ENCODE measurements around the gene AADACL2. TPM values are rescaled to one million over a fixed set of nuclear protein-coding genes. Genes with fewer than 3 reads are reported as not detected.
"Not testable (repeated sequence)": the region's sequence is repeated elsewhere in the genome, so short reads cannot be mapped to it uniquely, and the experiment has no call there.

AADACL2 gene
- total RNA-seq, 1 donor from 2014 or later: not detected

DNA sequence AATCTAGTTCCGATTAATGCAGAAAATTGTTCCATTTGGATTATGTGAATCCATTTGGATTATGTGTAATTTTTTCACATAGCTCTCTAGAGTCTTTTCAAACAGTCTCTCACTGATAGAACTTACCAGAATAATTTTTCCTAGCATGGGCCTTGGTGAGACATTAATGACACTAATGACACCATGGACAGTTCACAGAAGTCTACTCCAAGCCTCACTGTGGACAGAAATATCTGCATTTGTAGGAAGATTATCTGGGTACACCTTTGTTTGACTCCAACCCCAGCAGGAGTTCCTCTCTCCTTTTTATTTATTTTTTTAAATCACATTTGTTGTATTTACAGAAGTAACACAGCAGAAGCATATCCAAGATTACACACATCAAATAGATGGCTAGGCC is 27.9 kb downstream of the AADACL2 start:
- no peak for DNase-seq (ENCODE audit: low read depth)
- TF ChIP-seq, protein P1, sequence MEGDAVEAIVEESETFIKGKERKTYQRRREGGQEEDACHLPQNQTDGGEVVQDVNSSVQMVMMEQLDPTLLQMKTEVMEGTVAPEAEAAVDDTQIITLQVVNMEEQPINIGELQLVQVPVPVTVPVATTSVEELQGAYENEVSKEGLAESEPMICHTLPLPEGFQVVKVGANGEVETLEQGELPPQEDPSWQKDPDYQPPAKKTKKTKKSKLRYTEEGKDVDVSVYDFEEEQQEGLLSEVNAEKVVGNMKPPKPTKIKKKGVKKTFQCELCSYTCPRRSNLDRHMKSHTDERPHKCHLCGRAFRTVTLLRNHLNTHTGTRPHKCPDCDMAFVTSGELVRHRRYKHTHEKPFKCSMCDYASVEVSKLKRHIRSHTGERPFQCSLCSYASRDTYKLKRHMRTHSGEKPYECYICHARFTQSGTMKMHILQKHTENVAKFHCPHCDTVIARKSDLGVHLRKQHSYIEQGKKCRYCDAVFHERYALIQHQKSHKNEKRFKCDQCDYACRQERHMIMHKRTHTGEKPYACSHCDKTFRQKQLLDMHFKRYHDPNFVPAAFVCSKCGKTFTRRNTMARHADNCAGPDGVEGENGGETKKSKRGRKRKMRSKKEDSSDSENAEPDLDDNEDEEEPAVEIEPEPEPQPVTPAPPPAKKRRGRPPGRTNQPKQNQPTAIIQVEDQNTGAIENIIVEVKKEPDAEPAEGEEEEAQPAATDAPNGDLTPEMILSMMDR (conservative IDR thresholded peaks at IDR 0.05; ENCODE audit: low read depth, low read length): no peak
- H3K4me3 ChIP-seq (ENCODE audit: low read depth, low read length): no peak overlapping the region

DNA sequence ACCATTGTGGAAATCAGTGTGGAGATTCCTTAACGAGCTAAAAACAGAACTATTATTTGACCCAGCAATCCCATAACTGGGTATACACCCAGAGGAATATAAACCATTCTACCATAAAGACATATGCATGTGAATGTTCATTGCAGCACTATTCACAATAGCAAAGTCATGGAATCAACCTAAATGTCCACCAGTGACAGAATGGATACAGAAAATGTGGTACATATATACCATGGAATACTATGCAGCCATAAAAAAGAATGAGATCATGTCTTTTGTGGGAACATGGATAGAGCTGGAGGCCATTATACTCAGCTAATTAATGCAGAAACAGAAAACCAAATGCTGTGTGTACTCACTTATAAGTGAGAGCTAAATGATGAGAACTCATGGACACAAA is 31.0 kb downstream of the AADACL2 start:
- not testable (repeated sequence) for DNase-seq (ENCODE audit: low read depth); H3K4me3 ChIP-seq (ENCODE audit: low read depth, low read length)

DNA sequence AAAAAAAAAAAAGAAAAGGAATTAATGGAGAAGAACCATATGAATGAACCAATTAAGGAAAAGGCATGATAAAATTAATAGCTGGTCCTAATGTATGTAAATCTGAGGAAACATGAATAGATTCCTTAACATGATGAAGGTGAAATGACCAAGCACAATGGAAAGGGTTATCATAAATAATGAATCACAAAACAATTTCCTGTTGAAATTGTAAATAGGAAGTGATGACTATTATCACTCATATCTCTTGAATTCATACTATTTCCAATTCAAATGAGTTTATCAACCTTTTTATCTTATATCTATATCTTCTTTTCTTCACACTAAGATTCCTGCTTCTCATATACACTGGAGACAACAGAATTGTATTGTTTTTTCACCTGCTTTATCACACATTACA is 32.0 kb downstream of the AADACL2 start:
- TF ChIP-seq, protein P1 (conservative IDR thresholded peaks at IDR 0.05; ENCODE audit: low read depth, low read length): no peak
- no peak overlapping the region for H3K4me3 ChIP-seq (ENCODE audit: low read depth, low read length)
- no peak for DNase-seq (ENCODE audit: low read depth)

DNA sequence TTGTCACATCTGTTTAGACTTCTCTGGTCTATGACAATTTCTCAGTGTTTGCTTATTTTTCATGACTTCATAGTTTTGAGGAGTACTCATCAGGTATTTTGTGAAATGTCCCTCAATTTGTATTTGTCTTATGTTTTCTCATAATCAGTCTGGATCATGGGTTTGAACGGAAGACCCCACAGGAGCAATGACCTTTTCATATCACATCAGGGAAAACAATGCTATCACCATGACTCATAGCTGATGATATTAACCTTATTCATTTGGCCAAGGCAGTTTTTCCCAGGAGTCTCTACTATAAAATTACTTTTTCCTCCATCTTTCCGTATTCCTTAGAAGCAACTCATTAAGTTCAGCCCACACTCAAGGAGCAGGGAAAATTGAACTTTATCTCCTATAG is 32.7 kb downstream of the AADACL2 start:
- no peak for DNase-seq (ENCODE audit: low read depth)
- no peak overlapping the region for H3K4me3 ChIP-seq (ENCODE audit: low read depth, low read length)
- TF ChIP-seq, protein P1 (conservative IDR thresholded peaks at IDR 0.05; ENCODE audit: low read depth, low read length): no peak

DNA sequence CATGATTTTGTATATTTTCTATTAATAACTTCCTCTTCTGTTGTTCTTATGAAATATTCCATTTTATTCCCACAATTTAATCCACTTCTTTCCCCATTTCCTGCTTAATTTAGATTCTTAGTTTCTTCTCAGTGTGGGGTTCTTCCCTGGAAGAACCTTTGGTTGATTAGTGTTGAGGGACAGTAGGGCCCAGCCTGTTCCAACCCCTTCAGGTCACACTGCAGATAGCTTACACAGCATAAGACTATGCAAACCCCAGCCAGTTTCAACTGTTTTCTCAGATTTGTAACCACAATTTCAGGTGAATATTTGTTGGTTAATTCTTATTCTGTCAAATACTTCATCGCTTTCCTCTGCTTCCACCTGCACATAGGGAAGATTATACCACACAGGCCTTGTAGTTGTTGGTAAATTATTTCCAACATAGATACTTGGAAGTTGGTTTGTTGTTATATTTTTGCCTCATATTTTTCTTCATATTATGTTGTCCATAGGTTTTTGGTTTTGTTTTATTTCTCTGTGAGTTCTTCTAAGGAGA is 34.7 kb downstream of the AADACL2 start:
- TF ChIP-seq, protein P1 (conservative IDR thresholded peaks at IDR 0.05; ENCODE audit: low read depth, low read length): no peak
- DNase-seq (ENCODE audit: low read depth): no peak
- no peak overlapping the region for H3K4me3 ChIP-seq (ENCODE audit: low read depth, low read length)

DNA sequence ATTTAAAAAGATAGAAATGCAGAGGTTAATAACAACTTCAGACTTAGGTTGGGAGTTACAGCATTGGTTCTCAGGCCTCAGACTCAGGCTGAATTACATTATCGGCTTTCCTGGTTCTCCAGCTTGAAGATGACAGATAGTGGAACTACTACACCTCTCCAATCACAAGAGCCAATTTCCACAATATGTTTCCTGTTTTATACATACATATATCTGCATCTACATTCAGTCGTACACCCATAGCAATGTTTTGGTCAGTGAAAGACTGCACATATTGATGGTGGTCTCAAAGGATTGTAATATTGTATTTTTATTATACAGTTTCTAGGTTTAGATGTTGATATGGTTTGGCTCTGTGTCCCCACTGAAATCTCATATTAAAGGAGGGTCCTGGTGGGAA is 35.4 kb downstream of the AADACL2 start:
- no peak for DNase-seq (ENCODE audit: low read depth)
- H3K4me3 ChIP-seq (ENCODE audit: low read depth, low read length): no peak overlapping the region
- TF ChIP-seq, protein P1 (conservative IDR thresholded peaks at IDR 0.05; ENCODE audit: low read depth, low read length): no peak

DNA sequence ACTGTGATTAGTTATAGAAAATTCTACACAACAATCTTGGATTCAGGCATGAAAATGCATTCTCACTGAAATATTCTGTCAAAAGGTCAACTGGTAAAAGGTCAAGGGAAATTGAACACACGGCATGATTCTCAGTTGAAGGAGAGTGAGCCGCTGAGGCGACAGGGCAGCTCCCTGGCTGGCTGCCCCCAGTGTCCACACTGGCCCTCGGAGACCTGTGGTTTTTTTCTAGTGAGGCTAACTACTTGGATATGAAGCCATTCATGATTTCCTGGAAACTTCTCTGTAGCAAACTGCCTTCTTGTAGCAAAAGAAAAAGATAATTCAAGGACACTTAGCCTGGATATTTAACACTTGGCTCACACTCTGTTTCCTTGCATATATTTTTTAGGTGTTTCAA is 37.2 kb downstream of the AADACL2 start:
- H3K4me3 ChIP-seq (ENCODE audit: low read depth, low read length): no peak overlapping the region

More for the DNA sequence above, 37.2 kb downstream of the AADACL2 start:
- no peak for DNase-seq (ENCODE audit: low read depth)
- TF ChIP-seq, protein P1 (conservative IDR thresholded peaks at IDR 0.05; ENCODE audit: low read depth, low read length): no peak
